ENCODE measurements around the gene USP10. TPM values are rescaled to one million over a fixed set of nuclear protein-coding genes. Genes with fewer than 3 reads are reported as not detected.

The USP10 gene
- total RNA-seq, 1 donor from 2014 or later = 147 TPM

DNA sequence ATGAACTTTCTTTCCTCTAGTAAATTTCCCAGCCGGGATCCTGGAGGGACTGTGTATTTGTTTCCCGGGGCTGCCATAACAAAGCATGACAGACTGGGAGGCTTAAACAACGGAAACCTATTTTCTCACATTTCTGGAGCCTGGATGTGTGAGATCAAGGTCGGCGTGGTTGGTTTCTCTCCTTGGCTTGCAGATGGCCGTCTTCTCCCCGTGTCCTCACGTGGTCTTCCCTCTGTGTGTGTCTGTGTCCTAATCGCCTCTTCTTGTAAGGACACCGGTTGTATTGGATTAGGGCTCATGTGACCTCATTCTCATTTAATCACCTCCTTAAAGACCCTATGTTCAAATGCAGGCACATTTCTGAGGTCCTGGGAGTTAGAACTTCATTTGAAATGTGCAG is 22.0 kb upstream of the USP10 start:
- no peak for TF ChIP-seq CTCF (IDR thresholded peaks at IDR 0.05)
- H3K4me3 Mint-ChIP-seq = no peak overlapping the region
- intact Hi-C loops (cut with micrococcal nuclease) = no loop called here
- ATAC-seq (ENCODE audit: low read depth) = no peak
- no peaks in the 10 kb centered on the region for H3K9me3 Mint-ChIP-seq
- no peak overlapping the region for H3K27ac Mint-ChIP-seq
- H3K36me3 Mint-ChIP-seq (ENCODE audit: low read depth) = no peaks in the 10 kb centered on the region
- ChIA-PET CTCF (interaction anchor here (1.6 kb wide), 1 partner anchor 48 kb away, joined by 4 read pairs; no protein-coding TSS in a partner anchor), POLR2A (no interaction called here)
- peaks cover 13% of the 10 kb centered on the region for H3K27me3 Mint-ChIP-seq
- DNase-seq = no peak
- peaks cover 2% of the 10 kb centered on the region for H3K4me1 Mint-ChIP-seq

- CTCF ChIA-PET = interaction anchor here (1.6 kb wide), 1 partner anchor 47 kb away, joined by 4 read pairs; no protein-coding TSS in a partner anchor
- POLR2A ChIA-PET = no interaction called here
- Mint-ChIP-seq H3K4me3 (no peak overlapping the region), H3K9me3 (no peaks in the 10 kb centered on the region), H3K27me3 (peaks cover 13% of the 10 kb centered on the region), H3K4me1 (peaks cover under 1% of the 10 kb centered on the region), H3K27ac (no peak overlapping the region), H3K36me3 (ENCODE audit: low read depth) (no peaks in the 10 kb centered on the region)
- intact Hi-C loops (cut with micrococcal nuclease) = no loop called here
- no peak for ATAC-seq (ENCODE audit: low read depth)
- no peak for DNase-seq
- no peak for TF ChIP-seq CTCF (IDR thresholded peaks at IDR 0.05)
These were observed 21.3 kb upstream of the USP10 start for GRCh38 chr16:84678541-84678940.

DNA sequence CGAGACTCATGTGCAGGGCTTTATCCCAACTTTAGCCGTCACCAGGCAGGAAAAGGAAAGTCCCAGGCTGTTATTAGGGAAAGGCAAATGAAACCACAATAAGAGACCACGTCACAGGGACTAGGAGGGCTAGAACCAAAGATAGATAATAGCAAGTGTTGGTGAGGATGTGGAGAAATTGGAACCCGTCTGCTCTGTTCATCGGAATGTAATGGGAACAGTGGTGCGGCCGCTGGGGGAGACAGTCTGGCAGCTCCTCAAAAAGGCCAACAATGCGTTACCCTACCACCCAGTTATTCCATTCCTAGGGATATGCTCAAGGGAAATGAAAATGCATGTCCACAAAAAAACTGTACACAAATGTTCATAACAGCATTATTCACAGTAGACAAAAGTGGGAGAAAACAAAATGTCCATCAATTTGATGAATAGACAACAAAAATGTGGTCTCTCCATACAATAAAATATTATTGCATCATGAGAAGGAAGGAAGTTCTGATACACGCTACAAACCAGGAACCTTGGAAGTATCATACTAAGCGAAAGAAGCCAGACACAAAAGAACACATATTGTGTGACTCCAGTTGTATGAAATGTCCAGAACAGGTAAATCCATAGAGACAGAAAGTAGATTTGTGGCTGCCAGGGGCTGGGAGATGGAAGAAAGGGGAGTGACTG is 19.5 kb upstream of the USP10 start:
- intact Hi-C loops (cut with micrococcal nuclease) = no loop called here
- DNase-seq (no peak), ATAC-seq (ENCODE audit: low read depth) (no peak)
- H3K4me3 Mint-ChIP-seq = no peak overlapping the region
- H3K27me3 Mint-ChIP-seq = peaks cover 19% of the 10 kb centered on the region
- no peaks in the 10 kb centered on the region for H3K9me3 Mint-ChIP-seq
- H3K4me1 Mint-ChIP-seq = no peaks in the 10 kb centered on the region
- TF ChIP-seq CTCF (IDR thresholded peaks at IDR 0.05) = no peak
- H3K27ac Mint-ChIP-seq = no peak overlapping the region
- CTCF ChIA-PET = no interaction called here
- POLR2A ChIA-PET = no interaction called here
- no peaks in the 10 kb centered on the region for H3K36me3 Mint-ChIP-seq (ENCODE audit: low read depth)

DNA sequence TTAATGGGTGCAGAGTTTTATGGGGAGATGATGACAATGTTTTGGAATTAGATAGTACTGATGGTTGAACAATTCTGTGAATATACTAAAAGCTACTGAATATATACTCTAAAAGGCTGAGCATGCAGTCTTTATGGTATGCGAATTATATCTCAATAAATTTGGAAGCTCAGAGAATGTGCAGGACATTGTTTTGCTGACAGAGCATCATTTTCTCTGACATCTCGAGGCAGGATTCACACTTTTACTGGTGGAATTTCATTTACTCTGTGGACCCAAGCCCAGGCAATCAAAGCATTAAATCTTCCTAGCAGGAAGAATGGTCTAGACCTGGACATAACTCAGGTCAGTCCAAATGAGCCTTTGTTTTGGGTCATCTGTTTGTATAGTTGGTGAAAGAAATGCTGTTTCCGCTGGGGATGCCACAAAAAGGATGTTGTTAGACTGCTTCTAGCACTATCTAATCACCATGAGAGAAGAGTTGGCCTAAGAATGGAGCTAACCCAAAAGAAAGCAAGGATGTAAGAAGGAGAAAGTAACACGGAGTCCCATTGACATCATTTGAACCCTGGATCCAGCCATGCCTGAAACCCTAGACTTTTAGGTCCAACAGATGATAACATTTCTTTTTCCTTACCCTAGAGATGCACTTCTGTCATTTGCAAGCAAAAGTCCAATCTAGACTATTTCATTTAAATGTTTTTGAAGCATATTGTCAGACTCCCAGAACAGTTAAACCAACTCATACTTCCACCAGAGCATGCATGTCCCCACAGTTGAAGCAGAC is 18.8 kb upstream of the USP10 start:
- intact Hi-C loops (cut with micrococcal nuclease) = no loop called here
- no peaks in the 10 kb centered on the region for H3K36me3 Mint-ChIP-seq (ENCODE audit: low read depth)
- no peaks in the 10 kb centered on the region for H3K9me3 Mint-ChIP-seq
- peaks cover 19% of the 10 kb centered on the region for H3K27me3 Mint-ChIP-seq
- no peak for ATAC-seq (ENCODE audit: low read depth)
- H3K4me1 Mint-ChIP-seq = no peaks in the 10 kb centered on the region
- ChIA-PET POLR2A (no interaction called here), CTCF (interaction anchor here (1.2 kb wide), 1 partner anchor 9 kb away, joined by 3 read pairs; no protein-coding TSS in a partner anchor)
- H3K4me3 Mint-ChIP-seq = no peak overlapping the region
- TF ChIP-seq CTCF (IDR thresholded peaks at IDR 0.05) = no peak
- H3K27ac Mint-ChIP-seq = no peak overlapping the region
- DNase-seq = no peak
